ENCODE results near the gene A4GNT. TPM values are rescaled to one million over a fixed set of nuclear protein-coding genes. Genes with fewer than 3 reads are reported as not detected.

The A4GNT gene
- total RNA-seq, 1 donor from 2014 or later, result not detected

DNA sequence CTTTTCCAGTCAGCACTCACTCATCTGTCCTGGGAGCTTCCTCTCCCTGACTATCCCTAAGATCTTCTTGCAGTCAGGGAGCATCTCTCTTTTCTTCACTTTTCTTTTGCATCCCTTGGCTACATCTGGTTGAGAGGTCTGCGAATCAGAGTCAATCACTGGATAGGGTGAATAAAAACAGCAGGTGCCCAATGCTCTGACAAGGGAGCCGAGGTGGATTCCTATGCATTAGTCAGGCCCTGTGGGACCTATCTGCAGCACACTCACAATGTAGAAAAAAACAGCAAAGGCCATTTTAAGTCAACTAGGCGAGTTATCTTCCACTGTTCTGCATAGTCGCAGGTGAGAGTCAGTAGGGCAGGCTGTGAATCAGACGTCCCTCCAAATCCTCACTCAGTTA, 52.3 kb downstream of the A4GNT start:
- no peak for DNase-seq (ENCODE audit: low read depth, low spot score)

DNA sequence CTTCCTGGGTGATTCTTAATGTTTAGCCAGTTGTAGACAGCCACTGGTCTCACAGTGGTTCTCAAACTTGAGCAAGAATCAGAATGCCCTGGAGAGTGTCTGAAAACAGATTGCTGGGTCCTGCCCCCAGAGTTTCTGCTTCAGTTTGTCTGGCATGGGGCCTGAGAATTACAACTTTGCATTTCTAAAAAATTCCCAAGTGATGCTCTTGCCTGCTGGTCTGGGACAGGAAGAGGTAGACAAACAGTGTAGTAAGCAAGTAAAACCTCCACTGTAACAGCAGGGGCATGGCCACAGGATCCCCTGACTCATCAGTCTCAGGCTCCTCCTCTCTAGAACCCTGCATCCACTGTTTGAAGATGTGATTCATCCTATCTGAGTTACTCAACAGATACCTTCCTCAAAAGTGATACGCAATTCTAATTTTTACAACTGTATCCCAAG, 53.3 kb downstream of the A4GNT start:
- no peak for DNase-seq (ENCODE audit: low read depth, low spot score)

DNA sequence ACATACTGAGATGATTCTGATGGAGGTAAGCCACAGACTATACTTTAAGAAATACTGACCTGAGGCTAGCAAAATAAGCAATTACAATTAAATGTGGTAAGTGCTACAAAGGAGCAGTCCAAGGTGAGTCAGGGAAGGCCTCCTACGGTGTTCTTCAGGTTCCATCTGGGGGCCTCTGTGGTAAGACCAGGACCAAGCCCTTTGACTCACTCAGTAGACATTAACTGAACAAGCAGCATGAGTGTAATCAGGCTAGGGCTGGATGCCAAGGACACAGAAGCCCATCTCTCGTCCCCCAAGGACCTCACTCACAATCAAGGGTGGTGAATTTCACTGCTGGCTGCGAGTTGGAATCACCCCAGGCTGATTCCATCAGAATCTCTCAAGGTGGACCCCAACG, 54.1 kb downstream of the A4GNT start:
- DNase-seq (ENCODE audit: low read depth, low spot score), result no peak

Other genes starting within 250 kb of the A4GNT start
- not detected in 2 replicates for gene CLDN18, start 122.2 kb downstream of the A4GNT start, total RNA-seq
- 9.6 and 12.7 TPM in 2 replicates for gene DZIP1L, start 16.8 kb downstream of the A4GNT start, total RNA-seq
- 17.9 and 19.5 TPM in 2 replicates for gene DBR1, start 42.5 kb upstream of the A4GNT start, total RNA-seq
- 50.5 and 68.1 TPM in 2 replicates for gene ARMC8, start 54.9 kb upstream of the A4GNT start, total RNA-seq
- not detected in 2 replicates for gene NME9, start 197.5 kb upstream of the A4GNT start, total RNA-seq
- gene MRAS, start 216.2 kb upstream of the A4GNT start, total RNA-seq, result 7.7 and 13.3 TPM in 2 replicates

All from pulmonary artery endothelial cell (primary cell).